Daoy (cell line): ENCODE data around the gene MYO18B. TPM values are rescaled to one million over a fixed set of nuclear protein-coding genes. Genes with fewer than 3 reads are reported as not detected.
A peak's percentile ranks its signal among the peaks of the same experiment; 100 is the strongest.

ENCODE experiments used
- DNase-seq: peaks from one replicate; pipeline ENCODE4 v3.0.0-alpha.2; 2015; ENCODE audit warnings: low read depth
- total RNA-seq: library from RNA; depleted of rRNA; stranded (reverse); fragments of >200 nt; shearing (Covaris generic); gene quantifications from 2 replicates; pipeline ENCODE4 v1.2.3, GENCODE V29; 2014; rRNA removed

MYO18B gene
- total RNA-seq, 1 experiment from 2014 or later: not detected

DNA sequence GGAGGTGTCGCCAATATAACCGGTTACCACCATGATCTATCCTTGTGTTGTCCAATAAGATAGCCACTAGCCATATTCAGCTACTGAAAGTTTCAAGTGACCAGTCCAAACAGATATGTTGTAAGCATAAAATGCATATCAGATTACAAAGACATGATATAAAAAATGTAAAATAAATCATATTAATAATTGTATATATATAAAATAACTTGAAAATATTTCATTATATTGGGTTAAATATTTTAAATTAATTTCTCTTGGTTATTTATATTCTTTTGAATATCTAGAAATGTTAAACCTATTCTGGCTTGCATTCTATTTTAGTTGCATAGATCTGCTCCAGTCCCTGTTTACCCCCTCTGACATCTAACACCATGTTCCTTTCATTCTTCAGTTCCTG lies 305.5 kb downstream of the MYO18B start:
- no peak for DNase-seq

DNA sequence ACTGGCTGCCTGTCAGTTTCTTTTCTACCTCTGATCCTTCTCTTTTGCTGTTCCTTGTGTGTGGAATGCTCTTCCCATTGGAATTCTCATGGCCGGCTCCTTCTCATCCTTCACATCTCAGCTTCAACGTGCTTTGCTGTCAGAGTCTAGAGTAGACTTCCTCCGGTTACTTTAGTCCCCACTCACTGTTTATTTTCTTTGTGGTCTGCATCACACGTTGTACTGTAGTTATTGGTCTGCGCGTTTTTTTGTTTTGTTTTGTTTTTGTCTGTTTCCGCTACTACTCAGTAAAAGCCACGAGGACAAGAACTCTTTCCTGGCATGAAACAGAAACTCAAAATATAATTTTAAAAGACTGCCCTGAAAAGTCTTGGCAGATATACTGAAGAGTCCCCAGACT lies 305.9 kb downstream of the MYO18B start:
- no peak for DNase-seq

GRCh38 chr22:26050079-26050478 lies 308.1 kb downstream of the MYO18B start:
- peak; percentile 41 for DNase-seq

- DNase-seq: no peak
Observed at GRCh38 chr22:26053737-26054316, 311.8 kb downstream of the MYO18B start.

DNA sequence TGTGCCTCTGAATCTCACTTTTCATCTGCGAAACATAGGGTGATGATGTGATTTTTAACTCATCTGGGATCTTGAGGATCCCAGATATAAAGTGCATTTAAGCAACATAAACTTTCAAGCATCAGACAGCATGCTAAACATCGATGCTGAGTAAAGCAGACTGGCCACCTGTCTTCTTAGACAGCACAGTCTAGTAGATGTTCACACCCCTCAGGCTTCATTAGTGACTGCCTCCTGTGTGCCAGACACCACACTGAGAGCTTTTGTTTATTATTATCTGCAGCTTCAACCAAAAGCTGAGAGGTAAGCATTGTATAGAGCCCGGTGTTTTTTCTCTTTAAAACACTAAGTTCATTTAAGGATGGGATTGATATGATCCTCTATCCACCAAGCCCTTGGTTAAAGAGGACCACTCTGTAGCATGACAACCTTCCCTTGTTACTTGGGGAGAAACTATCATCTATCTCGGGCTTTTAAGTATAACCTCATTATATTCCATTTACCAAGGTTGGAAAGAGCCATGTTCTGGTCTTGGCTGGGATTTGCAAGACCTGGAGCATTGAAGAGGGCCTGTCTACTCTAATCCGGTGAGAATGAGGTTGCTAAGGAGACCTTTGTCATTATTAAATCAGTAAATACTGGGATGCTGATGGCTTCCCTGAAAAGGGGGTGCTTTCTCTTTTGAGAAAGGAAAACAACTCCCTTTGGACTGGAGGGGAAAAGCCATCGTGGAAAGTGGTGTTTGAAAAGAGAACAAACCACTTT lies 313.0 kb downstream of the MYO18B start:
- DNase-seq: no peak

DNA sequence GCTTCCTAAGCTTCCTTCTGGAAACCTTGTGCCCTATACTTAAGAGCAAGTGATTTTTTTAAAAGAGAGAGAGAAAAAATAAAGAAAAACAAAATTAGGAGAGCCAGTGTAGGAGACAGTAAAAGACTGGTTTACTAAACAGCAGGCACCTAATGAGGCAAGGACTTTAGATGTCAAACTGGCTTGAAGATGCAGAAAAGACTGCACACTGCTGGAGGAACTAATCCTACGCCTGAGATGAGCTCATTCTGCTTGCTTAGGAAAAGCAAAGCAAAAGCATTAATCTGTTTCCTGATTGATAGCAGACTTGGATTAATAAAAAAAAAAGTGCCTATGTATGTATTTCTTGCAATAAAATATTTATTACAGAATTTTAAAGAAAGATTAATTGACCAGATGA lies 313.7 kb downstream of the MYO18B start:
- no peak for DNase-seq

DNA sequence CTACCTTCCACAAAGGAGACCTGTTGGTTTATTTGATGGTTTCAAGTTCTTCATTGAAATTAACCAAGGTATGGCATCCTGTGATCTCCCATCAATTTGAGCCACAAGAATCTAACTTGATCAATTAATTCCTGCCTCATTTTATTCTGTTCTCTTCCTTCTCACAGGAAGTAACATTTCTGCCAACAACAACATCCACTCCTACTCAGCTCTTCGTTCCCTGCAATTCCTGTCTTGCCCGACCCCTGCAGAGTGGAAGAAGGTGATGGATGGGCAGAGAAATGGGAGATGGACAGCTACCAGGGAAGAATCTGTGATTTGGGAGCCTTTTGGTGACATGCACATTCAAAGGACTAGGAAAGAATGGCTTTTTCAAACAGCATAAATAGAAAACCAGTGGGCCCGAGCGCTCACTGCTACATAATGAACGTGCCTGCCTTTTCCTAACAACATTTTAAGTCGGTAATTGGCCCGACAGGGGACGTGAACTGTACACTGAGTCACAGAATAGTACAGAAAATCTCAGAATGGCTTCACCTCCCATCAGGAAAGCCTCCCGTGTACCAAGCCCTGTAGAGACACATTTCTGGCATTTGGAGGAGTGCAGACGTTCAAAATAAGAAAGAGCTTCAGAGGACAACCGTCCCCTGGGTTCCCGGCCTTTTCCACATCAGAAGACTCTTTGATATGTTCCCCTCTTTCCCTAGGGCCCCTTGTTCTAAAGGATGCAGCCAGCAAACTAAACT lies 314.6 kb downstream of the MYO18B start:
- no peak for DNase-seq

- DNase-seq: no peak
Observed at GRCh38 chr22:26057731-26058130, 315.7 kb downstream of the MYO18B start.

GRCh38 chr22:26064048-26064447 lies 322.1 kb downstream of the MYO18B start:
- no peak for DNase-seq

DNA sequence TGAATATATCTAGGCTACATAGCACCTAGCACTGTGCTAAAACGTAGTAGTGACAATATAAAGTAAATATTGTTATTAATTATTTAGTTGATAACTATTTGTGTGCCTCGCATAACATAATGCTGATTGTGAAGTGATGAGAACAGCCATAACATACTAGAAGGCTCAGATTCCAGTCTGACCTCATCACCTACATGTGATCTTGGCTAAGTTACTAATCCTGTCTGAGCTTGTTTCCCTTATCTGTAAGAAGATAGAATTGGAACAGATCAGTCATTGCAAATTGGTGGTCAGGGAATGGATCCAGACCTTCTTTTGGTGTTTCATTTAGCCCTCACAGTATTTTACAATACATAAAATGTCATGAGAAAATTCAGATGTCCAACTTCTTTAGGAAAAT lies 323.9 kb downstream of the MYO18B start:
- DNase-seq: no peak

DNA sequence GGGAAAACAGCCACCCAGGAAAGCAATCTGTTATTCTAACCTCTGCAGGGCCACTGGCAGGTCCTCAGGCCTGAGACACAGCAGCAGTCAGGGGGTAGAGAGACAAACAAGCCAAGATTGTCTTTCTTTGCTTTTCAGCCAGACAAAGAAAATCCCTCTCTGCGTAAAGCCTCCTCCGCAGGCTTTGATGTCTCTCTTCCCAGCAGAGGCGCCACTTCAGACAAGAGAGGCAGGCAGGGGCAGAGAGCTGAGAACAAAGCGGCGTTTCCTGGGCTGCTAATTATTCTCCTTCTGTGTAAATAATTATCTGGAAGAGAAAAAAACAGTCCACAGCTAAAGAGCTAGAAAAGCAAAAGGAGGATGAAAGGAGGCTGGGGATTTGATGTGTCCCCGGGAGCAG lies 324.5 kb downstream of the MYO18B start:
- DNase-seq: no peak

GRCh38 chr22:26068571-26068970 lies 326.6 kb downstream of the MYO18B start:
- peak; percentile 55 for DNase-seq

- DNase-seq: no peak
Observed at GRCh38 chr22:26072621-26073020, 330.6 kb downstream of the MYO18B start.

- DNase-seq: no peak
Observed at GRCh38 chr22:26075251-26075650, 333.3 kb downstream of the MYO18B start.

- DNase-seq: no peak
Observed at GRCh38 chr22:26079009-26079408, 337.0 kb downstream of the MYO18B start.

Other genes with a start within 250 kb of the MYO18B start
- 2.5 and 4.8 TPM in 2 replicates for gene GRK3, start 177.5 kb upstream of the MYO18B start, total RNA-seq